ENCODE measurements around the gene ADCY1.

Gene ADCY1

GRCh38 chr7:45592230-45592991 is 18.2 kb downstream of the ADCY1 start:
- no peaks in the 10 kb centered on the region for H3K27me3 ChIP-seq (replicated peaks)
- no peak for DNase-seq
- no peak overlapping the region for H3K4me3 ChIP-seq (ENCODE audit: low read depth, low read length)
- H3K36me3 ChIP-seq (replicated peaks): no peaks in the 10 kb centered on the region
- no peak for TF ChIP-seq CTCF (IDR thresholded peaks at IDR 0.05; ENCODE audit: low read depth, low read length, missing control alignments)
- in situ Hi-C loops (cut with HindIII; ENCODE audit: low pct_ligation_motif_present, low sequenced_read_pairs): no loop called here
- H3K27ac ChIP-seq: no peak overlapping the region

- in situ Hi-C loops (cut with HindIII; ENCODE audit: low pct_ligation_motif_present, low sequenced_read_pairs): no loop called here
- Histone ChIP-seq H3K27ac (no peak overlapping the region), H3K27me3 (replicated peaks) (no peaks in the 10 kb centered on the region), H3K36me3 (replicated peaks) (no peaks in the 10 kb centered on the region), H3K4me3 (ENCODE audit: low read depth, low read length) (no peak overlapping the region)
- TF ChIP-seq CTCF (IDR thresholded peaks at IDR 0.05; ENCODE audit: low read depth, low read length, missing control alignments): no peak
- DNase-seq: no peak
These were observed 19.0 kb downstream of the ADCY1 start for GRCh38 chr7:45593121-45593541.

DNA sequence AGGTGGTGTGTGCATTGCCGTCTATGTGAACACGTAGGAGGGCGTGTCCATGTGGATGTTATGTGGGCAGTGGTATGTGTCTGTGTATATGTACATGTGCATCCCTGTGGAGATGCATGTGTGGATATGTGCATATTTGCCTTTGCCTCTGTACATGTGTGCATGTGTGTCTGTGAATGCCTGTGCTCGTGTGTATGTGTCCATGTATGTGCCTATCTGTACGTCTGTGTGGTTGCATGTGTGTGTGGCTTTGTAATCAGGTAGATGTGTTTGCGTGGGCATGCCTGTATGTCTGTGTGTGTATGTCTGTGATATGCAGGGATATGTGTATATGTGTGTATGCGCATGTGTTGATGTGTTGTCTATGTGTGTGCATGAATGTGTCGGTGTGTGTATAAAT is 19.7 kb downstream of the ADCY1 start:
- no peak for TF ChIP-seq CTCF (IDR thresholded peaks at IDR 0.05; ENCODE audit: low read depth, low read length, missing control alignments)
- Histone ChIP-seq H3K27ac (no peak overlapping the region), H3K27me3 (replicated peaks) (no peaks in the 10 kb centered on the region), H3K36me3 (replicated peaks) (no peaks in the 10 kb centered on the region), H3K4me3 (ENCODE audit: low read depth, low read length) (no peak overlapping the region)
- no peak for DNase-seq
- in situ Hi-C loops (cut with HindIII; ENCODE audit: low pct_ligation_motif_present, low sequenced_read_pairs): no loop called here

GRCh38 chr7:45594745-45595535 is 20.8 kb downstream of the ADCY1 start:
- H3K27ac ChIP-seq: no peak overlapping the region
- in situ Hi-C loops (cut with HindIII; ENCODE audit: low pct_ligation_motif_present, low sequenced_read_pairs): no loop called here
- no peak for TF ChIP-seq CTCF (IDR thresholded peaks at IDR 0.05; ENCODE audit: low read depth, low read length, missing control alignments)

GRCh38 chr7:45595809-45596664 is 21.9 kb downstream of the ADCY1 start:
- in situ Hi-C loops (cut with HindIII; ENCODE audit: low pct_ligation_motif_present, low sequenced_read_pairs): no loop called here
- TF ChIP-seq CTCF (IDR thresholded peaks at IDR 0.05; ENCODE audit: low read depth, low read length, missing control alignments): no peak
- H3K27ac ChIP-seq: no peak overlapping the region

More at GRCh38 chr7:45594745-45595535, 20.8 kb downstream of the ADCY1 start:
- Histone ChIP-seq H3K36me3 (replicated peaks) (no peaks in the 10 kb centered on the region), H3K4me3 (ENCODE audit: low read depth, low read length) (no peak overlapping the region), H3K27me3 (replicated peaks) (no peaks in the 10 kb centered on the region)
- no peak for DNase-seq

More at GRCh38 chr7:45595809-45596664, 21.9 kb downstream of the ADCY1 start:
- no peak for DNase-seq
- Histone ChIP-seq H3K36me3 (replicated peaks) (no peaks in the 10 kb centered on the region), H3K27me3 (replicated peaks) (no peaks in the 10 kb centered on the region), H3K4me3 (ENCODE audit: low read depth, low read length) (no peak overlapping the region)
